MM.1S (cell line): Measurements from ENCODE around the gene MIB2.

Source experiments
- EZH2phosphoT487 ChIP-seq: fragments of 300-600 bp; sonication (generic); IDR thresholded peaks from 2 replicates; pipeline ENCODE4 v1.6.1; 2018; ENCODE audit warnings: antibody characterized with exemption, low read length
- TF ChIP-seq, protein P1 (sequence below): fragments of 300-600 bp; sonication (generic); IDR thresholded peaks from 2 replicates; pipeline ENCODE4 v1.5.1; 2016; ENCODE audit warnings: antibody characterized with exemption, low read length, mixed read lengths

GRCh38 chr1:1623181-1623630 lies 7.9 kb downstream of the MIB2 start:
- TF ChIP-seq, protein P1, sequence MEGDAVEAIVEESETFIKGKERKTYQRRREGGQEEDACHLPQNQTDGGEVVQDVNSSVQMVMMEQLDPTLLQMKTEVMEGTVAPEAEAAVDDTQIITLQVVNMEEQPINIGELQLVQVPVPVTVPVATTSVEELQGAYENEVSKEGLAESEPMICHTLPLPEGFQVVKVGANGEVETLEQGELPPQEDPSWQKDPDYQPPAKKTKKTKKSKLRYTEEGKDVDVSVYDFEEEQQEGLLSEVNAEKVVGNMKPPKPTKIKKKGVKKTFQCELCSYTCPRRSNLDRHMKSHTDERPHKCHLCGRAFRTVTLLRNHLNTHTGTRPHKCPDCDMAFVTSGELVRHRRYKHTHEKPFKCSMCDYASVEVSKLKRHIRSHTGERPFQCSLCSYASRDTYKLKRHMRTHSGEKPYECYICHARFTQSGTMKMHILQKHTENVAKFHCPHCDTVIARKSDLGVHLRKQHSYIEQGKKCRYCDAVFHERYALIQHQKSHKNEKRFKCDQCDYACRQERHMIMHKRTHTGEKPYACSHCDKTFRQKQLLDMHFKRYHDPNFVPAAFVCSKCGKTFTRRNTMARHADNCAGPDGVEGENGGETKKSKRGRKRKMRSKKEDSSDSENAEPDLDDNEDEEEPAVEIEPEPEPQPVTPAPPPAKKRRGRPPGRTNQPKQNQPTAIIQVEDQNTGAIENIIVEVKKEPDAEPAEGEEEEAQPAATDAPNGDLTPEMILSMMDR: no peak
- TF ChIP-seq EZH2phosphoT487: no peak
